ENCODE measurements around the gene HSPB8. TPM values are rescaled to one million over a fixed set of nuclear protein-coding genes. Genes with fewer than 3 reads are reported as not detected.

HSPB8 gene
- polyA plus RNA-seq, 1 donor from 2014 or later: not detected

DNA sequence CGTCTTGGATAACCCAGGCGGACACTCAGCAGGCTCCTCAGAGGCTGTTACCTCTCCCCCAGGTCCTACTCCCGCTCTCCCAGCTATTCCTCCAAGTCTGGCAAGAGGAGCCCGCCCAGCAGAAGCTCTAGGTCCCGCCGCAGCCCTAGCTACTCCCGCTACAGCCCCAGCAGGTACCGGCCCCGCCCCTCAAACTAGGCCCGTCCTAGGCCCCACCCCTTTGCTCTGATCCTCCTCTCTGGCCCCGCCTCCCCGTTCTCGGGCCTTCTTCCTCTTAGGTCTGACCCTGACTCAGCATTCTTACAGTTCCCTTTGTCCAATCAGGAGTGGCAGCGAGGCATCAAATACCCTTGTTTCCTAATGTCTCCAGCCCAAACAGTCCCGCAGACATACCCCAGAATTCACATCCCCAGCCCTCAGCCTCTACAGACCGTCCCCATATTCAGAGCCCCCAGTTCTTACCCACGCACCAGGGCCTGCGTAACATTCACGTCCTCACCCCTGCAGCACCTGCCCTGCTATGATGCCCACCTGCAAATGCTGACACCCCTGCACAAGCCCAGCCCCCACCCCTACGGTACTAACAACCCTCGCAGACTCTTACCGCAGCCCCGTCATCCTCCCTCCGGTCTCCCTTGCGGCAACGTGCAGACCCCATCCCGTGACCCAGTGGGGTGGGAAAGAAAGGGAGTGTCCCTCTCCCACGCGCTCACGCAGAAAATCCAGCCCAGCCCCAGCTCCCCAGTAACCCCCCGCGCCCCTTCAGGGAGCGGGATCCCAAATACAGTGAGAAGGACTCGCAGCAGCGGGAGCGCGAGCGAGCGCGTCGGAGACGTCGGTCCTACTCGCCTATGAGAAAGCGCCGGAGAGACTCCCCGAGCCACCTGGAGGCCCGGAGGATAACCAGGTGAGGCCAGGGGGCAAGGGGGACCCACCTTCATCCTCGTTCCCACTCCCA lies 25.0 kb upstream of the HSPB8 start:
- Histone ChIP-seq H3K4me2 (ENCODE audit: low read length) (no peak overlapping the region), H3F3A (ENCODE audit: insufficient read depth, low read length, poor library complexity, severe bottlenecking) (no peaks in the 10 kb centered on the region), H3K27ac (ENCODE audit: low read length) (no peak overlapping the region), H3K9me2 (ENCODE audit: insufficient read depth, low read length) (no peaks in the 10 kb centered on the region), H3K79me2 (replicated peaks; ENCODE audit: insufficient read depth, low read length) (no peaks in the 10 kb centered on the region), H4K20me1 (ENCODE audit: insufficient read depth) (no peaks in the 10 kb centered on the region), H2AFZ (ENCODE audit: low read depth, low read length) (no peak overlapping the region), H3K27me3 (ENCODE audit: insufficient read depth, low read depth, low read length) (no peaks in the 10 kb centered on the region), H3K4me3 (ENCODE audit: low read length) (no peak overlapping the region), H3K9me3 (ENCODE audit: low read length) (peaks cover 8% of the 10 kb centered on the region), H3K9ac (ENCODE audit: low read length) (no peak overlapping the region), H3K36me3 (ENCODE audit: insufficient read depth, low read length) (peaks cover 14% of the 10 kb centered on the region)
- no peak for TF ChIP-seq EP300 (conservative IDR thresholded peaks at IDR 0.05; ENCODE audit: poor library complexity, severe bottlenecking)

DNA sequence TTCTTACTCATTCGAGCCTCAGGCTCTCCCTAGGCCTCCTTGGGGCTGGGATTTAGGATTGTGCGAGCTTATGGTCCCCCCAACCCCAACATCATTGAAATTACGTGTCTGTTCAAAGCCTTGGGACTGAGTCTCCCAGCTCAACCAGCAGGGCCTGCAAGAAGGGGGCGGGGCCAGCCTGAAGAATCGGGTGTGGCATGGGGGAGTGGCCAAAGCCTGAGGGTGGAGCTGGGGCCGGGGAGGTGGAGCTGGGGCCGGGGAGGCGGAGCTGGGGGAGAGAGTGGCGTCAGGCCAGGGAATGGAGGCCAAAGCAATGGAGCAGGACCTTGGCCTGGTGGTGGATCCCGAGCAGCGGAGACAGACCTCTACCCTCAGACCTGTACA lies 24.3 kb upstream of the HSPB8 start:
- H2AFZ ChIP-seq (ENCODE audit: low read depth, low read length): no peak overlapping the region
- H3K9ac ChIP-seq (ENCODE audit: low read length): no peak overlapping the region
- H3K36me3 ChIP-seq (ENCODE audit: insufficient read depth, low read length): peaks cover 14% of the 10 kb centered on the region
- H3K9me3 ChIP-seq (ENCODE audit: low read length): peaks cover 8% of the 10 kb centered on the region
- H3K4me3 ChIP-seq (ENCODE audit: low read length): no peak overlapping the region
- no peaks in the 10 kb centered on the region for H3K27me3 ChIP-seq (ENCODE audit: insufficient read depth, low read depth, low read length)
- H3K79me2 ChIP-seq (replicated peaks; ENCODE audit: insufficient read depth, low read length): no peaks in the 10 kb centered on the region
- no peak overlapping the region for H3K27ac ChIP-seq (ENCODE audit: low read length)
- no peaks in the 10 kb centered on the region for H4K20me1 ChIP-seq (ENCODE audit: insufficient read depth)
- no peaks in the 10 kb centered on the region for H3F3A ChIP-seq (ENCODE audit: insufficient read depth, low read length, poor library complexity, severe bottlenecking)
- H3K9me2 ChIP-seq (ENCODE audit: insufficient read depth, low read length): no peaks in the 10 kb centered on the region
- TF ChIP-seq TAF1 (IDR thresholded peaks at IDR 0.05; ENCODE audit: low read depth) (no peak), POLR2AphosphoS5 (IDR thresholded peaks at IDR 0.05) (no peak), SMC3 (conservative IDR thresholded peaks at IDR 0.05; ENCODE audit: poor library complexity) (no peak), RAD21 (conservative IDR thresholded peaks at IDR 0.05) (no peak), MXI1 (conservative IDR thresholded peaks at IDR 0.05; ENCODE audit: poor library complexity, severe bottlenecking) (no peak), EZH2 (IDR thresholded peaks at IDR 0.05; ENCODE audit: borderline replicate concordance, insufficient read depth, low read length, poor library complexity, severe bottlenecking) (no peak), EP300 (conservative IDR thresholded peaks at IDR 0.05; ENCODE audit: poor library complexity, severe bottlenecking) (no peak)
- TF ChIP-seq, protein P1, sequence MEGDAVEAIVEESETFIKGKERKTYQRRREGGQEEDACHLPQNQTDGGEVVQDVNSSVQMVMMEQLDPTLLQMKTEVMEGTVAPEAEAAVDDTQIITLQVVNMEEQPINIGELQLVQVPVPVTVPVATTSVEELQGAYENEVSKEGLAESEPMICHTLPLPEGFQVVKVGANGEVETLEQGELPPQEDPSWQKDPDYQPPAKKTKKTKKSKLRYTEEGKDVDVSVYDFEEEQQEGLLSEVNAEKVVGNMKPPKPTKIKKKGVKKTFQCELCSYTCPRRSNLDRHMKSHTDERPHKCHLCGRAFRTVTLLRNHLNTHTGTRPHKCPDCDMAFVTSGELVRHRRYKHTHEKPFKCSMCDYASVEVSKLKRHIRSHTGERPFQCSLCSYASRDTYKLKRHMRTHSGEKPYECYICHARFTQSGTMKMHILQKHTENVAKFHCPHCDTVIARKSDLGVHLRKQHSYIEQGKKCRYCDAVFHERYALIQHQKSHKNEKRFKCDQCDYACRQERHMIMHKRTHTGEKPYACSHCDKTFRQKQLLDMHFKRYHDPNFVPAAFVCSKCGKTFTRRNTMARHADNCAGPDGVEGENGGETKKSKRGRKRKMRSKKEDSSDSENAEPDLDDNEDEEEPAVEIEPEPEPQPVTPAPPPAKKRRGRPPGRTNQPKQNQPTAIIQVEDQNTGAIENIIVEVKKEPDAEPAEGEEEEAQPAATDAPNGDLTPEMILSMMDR (IDR thresholded peaks at IDR 0.05; ENCODE audit: poor library complexity, severe bottlenecking): no peak
- TF ChIP-seq, protein P2, sequence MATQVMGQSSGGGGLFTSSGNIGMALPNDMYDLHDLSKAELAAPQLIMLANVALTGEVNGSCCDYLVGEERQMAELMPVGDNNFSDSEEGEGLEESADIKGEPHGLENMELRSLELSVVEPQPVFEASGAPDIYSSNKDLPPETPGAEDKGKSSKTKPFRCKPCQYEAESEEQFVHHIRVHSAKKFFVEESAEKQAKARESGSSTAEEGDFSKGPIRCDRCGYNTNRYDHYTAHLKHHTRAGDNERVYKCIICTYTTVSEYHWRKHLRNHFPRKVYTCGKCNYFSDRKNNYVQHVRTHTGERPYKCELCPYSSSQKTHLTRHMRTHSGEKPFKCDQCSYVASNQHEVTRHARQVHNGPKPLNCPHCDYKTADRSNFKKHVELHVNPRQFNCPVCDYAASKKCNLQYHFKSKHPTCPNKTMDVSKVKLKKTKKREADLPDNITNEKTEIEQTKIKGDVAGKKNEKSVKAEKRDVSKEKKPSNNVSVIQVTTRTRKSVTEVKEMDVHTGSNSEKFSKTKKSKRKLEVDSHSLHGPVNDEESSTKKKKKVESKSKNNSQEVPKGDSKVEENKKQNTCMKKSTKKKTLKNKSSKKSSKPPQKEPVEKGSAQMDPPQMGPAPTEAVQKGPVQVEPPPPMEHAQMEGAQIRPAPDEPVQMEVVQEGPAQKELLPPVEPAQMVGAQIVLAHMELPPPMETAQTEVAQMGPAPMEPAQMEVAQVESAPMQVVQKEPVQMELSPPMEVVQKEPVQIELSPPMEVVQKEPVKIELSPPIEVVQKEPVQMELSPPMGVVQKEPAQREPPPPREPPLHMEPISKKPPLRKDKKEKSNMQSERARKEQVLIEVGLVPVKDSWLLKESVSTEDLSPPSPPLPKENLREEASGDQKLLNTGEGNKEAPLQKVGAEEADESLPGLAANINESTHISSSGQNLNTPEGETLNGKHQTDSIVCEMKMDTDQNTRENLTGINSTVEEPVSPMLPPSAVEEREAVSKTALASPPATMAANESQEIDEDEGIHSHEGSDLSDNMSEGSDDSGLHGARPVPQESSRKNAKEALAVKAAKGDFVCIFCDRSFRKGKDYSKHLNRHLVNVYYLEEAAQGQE (IDR thresholded peaks at IDR 0.05; ENCODE audit: borderline replicate concordance): no peak
- no peak overlapping the region for H3K4me2 ChIP-seq (ENCODE audit: low read length)
